Tongue (tissue), 2 donors: ENCODE measurements around the gene CRK. TPM values are rescaled to one million over a fixed set of nuclear protein-coding genes. Genes with fewer than 3 reads are reported as not detected.

Source experiments
- DNase-seq: peaks from one replicate; pipeline ENCODE4 v3.0.0-alpha.2; 2015
- total RNA-seq: library from RNA; depleted of rRNA; stranded (reverse); fragments of >200 nt; gene quantifications from one replicate; pipeline ENCODE4 v1.2.3, GENCODE V29; 2014

CRK gene
- total RNA-seq, result 75.4 TPM

- peak; percentile 99 for DNase-seq
Measured at GRCh38 chr17:1455797-1456599, at the start of gene CRK. TSS of gene CRK (minus strand) at chr17:1456232. CDS start at chr17:1456117, 115 bp downstream.

GRCh38 chr17:1505586-1505985 lies 49.6 kb upstream of the CRK start:
- no peak for DNase-seq

- DNase-seq, result no peak
Measured at GRCh38 chr17:1504866-1505265, 48.8 kb upstream of the CRK start.

DNA sequence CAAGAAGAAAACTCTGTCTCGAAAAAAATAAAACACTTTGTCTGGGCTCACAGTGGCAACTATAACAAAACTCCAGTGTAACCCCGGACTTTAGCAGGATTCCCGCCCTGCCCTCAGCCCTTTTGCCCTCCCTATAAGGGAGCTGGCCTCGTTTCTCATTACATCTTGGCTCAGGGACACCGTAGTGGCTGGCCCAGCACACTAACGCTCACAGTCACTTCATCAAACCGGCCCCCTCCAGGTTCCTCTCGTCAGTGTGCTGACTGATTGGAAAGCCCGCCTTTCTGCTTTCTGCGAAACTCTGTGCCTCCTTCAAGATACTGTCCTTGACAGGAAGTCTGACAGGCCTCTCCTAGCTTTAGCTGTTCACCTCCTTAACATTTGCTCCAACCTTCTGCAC lies 47.7 kb upstream of the CRK start:
- no peak for DNase-seq

GRCh38 chr17:1498869-1499268 lies 42.8 kb upstream of the CRK start:
- DNase-seq, result no peak

DNA sequence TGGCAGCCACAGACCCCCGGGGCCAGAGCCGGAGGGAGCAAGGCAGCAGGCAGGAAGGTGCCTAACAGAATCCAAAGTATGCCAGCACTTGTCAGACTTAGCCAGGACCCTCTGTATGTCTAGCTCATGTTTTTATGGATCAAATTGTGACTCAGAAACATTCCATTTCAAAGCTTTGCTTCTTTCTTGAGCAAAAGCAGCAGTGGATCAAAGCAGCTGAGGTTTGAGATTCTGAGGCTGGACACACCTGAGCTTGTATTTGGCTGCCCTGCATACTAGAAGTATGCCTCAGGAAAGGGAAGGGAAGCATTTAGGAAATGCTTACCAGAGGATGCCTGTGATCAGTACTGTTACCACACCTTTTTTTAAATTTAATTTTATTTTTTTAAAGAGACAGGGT lies 42.2 kb upstream of the CRK start:
- DNase-seq, result no peak

DNA sequence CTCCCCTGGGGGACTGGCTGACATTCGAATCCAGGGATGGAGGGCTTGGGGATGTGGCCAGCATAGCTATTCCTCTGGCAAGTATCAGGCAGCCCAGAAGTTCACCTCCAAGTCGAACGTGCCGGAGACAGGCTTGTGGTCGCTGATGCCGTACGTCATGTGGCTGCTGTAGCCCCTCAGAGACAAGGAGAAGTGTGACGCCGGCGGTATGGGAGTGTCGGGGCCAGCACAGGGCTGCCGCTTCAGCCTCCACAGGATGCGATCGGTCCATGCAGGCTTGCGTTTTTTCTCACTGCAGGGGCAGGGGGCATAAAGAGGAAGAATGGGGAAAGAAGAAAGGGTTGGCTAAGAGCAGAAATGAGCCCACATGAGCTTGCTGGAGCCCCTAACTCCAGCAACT lies 41.8 kb upstream of the CRK start:
- no peak for DNase-seq

- peak; percentile 64 for DNase-seq
Measured at GRCh38 chr17:1496869-1497268, 40.8 kb upstream of the CRK start.

GRCh38 chr17:1495265-1495989 lies 39.4 kb upstream of the CRK start:
- peak; percentile 82 for DNase-seq

- DNase-seq, result no peak
Measured at GRCh38 chr17:1494736-1495253, 38.8 kb upstream of the CRK start.

DNA sequence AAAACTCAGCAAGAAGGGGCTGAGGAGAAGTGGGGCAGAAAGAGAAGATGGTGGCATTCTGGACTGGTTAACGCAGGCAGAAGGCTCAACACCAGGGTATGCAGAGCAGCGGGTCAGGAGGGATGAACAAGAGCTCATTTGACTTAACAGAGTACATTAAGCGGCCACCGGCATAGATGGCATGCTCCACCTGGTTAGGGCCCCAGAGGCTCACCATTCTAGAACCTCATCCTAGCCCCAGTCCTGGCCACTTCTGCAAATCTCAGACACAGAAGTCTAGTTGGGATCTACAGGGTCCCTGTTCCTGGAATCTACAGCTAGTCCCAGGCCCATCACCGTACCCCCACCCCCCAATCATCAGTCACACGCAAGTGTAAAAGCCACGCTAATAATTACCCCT lies 38.2 kb upstream of the CRK start:
- no peak for DNase-seq

- no peak for DNase-seq
Measured at GRCh38 chr17:1493291-1493980, 37.4 kb upstream of the CRK start.

GRCh38 chr17:1492249-1493206 lies 36.5 kb upstream of the CRK start, which contains the start of gene MYO1C:
TSS of gene MYO1C (minus strand) at chr17:1492686. CDS start at chr17:1492487, 199 bp downstream.
- no peak for DNase-seq

DNA sequence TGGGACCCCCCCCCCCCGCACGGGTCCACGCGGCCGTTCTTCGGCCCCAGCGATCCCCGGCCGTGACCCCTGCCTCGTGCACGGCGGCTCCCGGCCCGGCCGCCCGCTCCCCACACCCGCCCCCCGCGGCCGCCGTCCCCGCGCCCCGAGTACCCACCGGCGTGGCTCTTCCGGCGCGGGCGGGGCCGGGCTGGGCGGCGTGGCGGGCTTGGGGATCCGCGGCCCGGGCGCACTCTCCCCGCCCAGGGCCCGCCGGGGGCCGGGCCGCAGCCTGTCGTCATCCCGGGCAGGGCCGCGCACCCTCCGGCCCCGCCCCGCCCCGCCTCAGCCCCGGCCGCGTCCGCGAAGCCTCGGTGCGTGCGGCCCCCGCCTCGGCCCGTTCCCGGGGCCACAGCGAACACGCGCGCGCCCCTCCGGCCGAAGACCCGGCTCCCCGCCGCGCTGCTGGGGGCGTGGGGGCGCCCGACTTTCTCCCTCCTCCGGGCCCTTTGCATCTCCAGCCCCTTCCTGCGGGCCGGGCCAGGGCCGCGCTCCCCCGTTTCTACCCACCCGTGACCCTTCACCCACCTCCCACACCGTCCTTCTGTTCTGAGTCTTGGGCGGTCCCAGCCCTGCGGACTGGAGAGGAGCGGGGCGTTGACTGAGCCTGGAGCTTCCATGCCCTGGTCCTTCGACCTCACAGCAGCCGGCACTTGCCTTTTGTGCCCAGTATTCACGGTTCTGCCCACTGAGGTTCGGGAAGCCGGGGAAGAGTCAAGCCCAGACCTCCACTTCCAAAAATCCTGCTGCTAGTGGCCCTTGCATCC lies 35.6 kb upstream of the CRK start:
- DNase-seq, result peak; percentile 73

GRCh38 chr17:1490643-1491442 lies 34.8 kb upstream of the CRK start:
- peak; percentile 78 for DNase-seq

- no peak for DNase-seq
Measured at GRCh38 chr17:1488826-1489270, 32.8 kb upstream of the CRK start.

GRCh38 chr17:1487939-1488825 lies 32.1 kb upstream of the CRK start:
- DNase-seq, result peak; percentile 95
